Skeletal muscle tissue (tissue), 4 donors: Measurements from ENCODE around the gene PTBP1. TPM values are rescaled to one million over a fixed set of nuclear protein-coding genes. Genes with fewer than 3 reads are reported as not detected.
A peak's percentile ranks its signal among the peaks of the same experiment; 100 is the strongest.
"Not testable (repeated sequence)": the region's sequence is repeated elsewhere in the genome, so short reads cannot be mapped to it uniquely, and the experiment has no call there.

Experiments used
- H3K27ac ChIP-seq: one replicate; pipeline ENCODE4 v1.7.0; 2013; ENCODE audit warnings: mild to moderate bottlenecking, low read depth, low read length, inconsistent platforms
- H3K27me3 ChIP-seq, 3 donors: one replicate each; pipeline ENCODE4 v1.7.0; 2013; ENCODE audit warnings: low read length in 3 of 3; ENCODE audit not compliant: control insufficient read depth in 3 of 3, insufficient read depth in 3 of 3
- H3K36me3 ChIP-seq, 3 donors: one replicate each; pipeline ENCODE4 v1.7.0; 2013; ENCODE audit warnings: low read length in 3 of 3; ENCODE audit not compliant: control insufficient read depth in 3 of 3, insufficient read depth in 3 of 3
- H3K4me1 ChIP-seq, 3 donors: one replicate each; pipeline ENCODE4 v1.7.0; 2013; ENCODE audit warnings: low read length in 3 of 3, mild to moderate bottlenecking in 3 of 3; ENCODE audit not compliant: control insufficient read depth in 3 of 3, insufficient read depth in 3 of 3
- H3K4me3 ChIP-seq, 3 donors: one replicate each; pipeline ENCODE4 v1.7.0; 2013; ENCODE audit warnings: low read length in 3 of 3
- H3K9ac ChIP-seq, 3 donors: one replicate each; pipeline ENCODE4 v1.7.0; 2013; ENCODE audit warnings: low read length in 3 of 3, mild to moderate bottlenecking in 3 of 3, moderate library complexity in 2 of 3, low read depth in 1 of 3
- H3K9me3 ChIP-seq, 3 donors: one replicate each; pipeline ENCODE4 v1.7.0; 2013; ENCODE audit warnings: low read length in 3 of 3; ENCODE audit not compliant: control insufficient read depth in 3 of 3
- total RNA-seq: library from RNA; depleted of rRNA; stranded (reverse); fragments of >200 nt; gene quantifications from one replicate; pipeline ENCODE4 v1.2.3, GENCODE V29; 2014
- donor health status: Osteomylitis.

Gene PTBP1
- total RNA-seq, 1 donor from 2014 or later, result 50.1 TPM

DNA sequence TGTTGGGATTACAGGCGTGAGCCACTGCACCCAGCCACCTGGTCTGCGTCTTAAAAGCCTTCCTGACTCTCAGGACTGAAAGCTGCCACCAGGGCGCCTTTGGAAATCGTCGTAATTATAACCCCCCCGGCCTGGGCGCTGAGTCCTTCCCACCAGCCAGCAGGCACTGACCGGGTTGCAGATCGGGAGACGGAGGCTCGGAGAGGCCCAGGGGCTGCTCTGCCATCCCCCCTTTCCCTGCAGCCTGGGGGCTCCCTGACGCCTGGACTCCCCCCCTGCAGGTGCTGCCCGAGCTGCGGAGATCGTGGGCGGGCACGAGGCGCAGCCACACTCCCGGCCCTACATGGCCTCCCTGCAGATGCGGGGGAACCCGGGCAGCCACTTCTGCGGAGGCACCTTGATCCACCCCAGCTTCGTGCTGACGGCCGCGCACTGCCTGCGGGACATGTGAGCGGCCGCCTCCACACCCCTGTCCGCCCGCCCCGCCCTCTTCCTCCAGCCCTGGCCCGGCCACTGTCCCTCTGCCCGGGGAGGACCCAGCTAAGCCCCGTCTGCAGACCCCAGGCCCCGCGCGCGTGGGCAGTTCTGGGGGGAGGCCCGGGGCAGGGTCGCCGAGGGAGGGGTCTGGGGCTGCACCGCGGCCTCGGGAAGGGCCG lies 46.1 kb downstream of the PTBP1 start:
- no peaks in the 10 kb centered on the region for H3K36me3 ChIP-seq
- H3K27ac ChIP-seq, result no peak overlapping the region
- H3K9ac ChIP-seq, result no peak overlapping the region
- no peaks in the 10 kb centered on the region for H3K9me3 ChIP-seq
- H3K4me3 ChIP-seq, result no peak overlapping the region
- peaks cover 48 to 67% (median 53%) of the 10 kb centered on the region in 3 donors for H3K27me3 ChIP-seq
- peaks cover 4 to 10% (median 6%) of the 10 kb centered on the region in 3 donors for H3K4me1 ChIP-seq

DNA sequence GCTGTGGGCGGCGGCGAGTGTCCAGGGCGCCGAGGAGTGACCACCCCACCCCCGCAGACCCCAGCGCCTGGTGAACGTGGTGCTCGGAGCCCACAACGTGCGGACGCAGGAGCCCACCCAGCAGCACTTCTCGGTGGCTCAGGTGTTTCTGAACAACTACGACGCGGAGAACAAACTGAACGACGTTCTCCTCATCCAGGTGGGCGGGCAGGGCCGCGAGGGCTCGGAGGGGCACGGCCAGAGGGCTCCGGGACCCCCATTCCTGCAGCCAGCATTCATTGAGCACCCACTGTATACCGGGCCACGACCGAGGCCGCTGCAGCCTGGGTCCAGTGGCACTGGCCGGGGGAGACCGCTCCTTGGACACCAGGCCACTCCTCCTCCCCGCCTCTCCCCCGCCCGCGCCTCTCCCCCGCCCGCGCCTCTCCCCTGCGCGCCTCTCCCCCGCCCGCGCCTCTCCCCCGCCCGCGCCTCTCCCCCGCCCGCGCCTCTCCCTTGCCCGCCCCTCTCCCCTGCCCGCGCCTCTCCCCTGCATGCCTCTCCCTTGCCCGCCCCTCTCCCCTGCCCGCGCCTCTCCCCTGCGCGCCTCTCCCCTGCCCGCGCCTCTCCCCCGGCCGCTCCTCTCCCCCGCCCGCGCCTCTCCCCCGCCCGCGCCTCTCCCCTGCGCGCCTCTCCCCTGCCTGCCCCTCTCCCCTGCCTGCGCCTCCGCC lies 46.7 kb downstream of the PTBP1 start:
- Histone ChIP-seq H3K4me3 (no peak overlapping the region), H3K4me1 (peaks cover 2 to 8% (median 6%) of the 10 kb centered on the region in 3 donors), H3K9me3 (no peaks in the 10 kb centered on the region), H3K9ac (no peak overlapping the region), H3K27me3 (peaks cover 49 to 67% (median 50%) of the 10 kb centered on the region in 3 donors), H3K36me3 (no peaks in the 10 kb centered on the region), H3K27ac (no peak overlapping the region)

DNA sequence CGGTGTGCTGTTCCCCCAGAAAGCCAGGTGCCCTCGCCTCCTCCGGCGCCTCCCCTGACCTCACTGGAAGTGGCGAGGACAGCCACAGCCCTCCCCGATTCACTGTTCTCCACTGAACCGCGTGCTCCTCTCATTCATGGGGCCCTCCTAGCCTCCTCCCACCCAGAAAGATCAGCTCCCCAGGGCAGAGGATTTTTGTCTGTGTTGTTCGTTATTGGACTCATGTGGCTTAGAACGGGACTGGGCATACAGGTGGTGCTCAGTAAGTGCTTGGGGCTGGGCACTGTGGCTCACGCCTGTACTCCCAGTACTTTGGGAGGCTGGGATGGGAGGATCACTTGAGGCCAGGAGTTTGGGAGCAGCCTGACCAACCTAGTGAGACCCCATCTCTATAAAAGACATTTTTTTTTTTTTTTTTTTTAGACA lies 47.3 kb downstream of the PTBP1 start:
- no peak overlapping the region for H3K4me3 ChIP-seq
- H3K27me3 ChIP-seq, result peaks cover 48 to 65% (median 55%) of the 10 kb centered on the region in 3 donors
- no peak overlapping the region for H3K27ac ChIP-seq
- no peaks in the 10 kb centered on the region for H3K9me3 ChIP-seq
- no peak overlapping the region for H3K9ac ChIP-seq
- no peaks in the 10 kb centered on the region for H3K36me3 ChIP-seq
- H3K4me1 ChIP-seq, result peaks cover 2 to 7% (median 6%) of the 10 kb centered on the region in 3 donors

DNA sequence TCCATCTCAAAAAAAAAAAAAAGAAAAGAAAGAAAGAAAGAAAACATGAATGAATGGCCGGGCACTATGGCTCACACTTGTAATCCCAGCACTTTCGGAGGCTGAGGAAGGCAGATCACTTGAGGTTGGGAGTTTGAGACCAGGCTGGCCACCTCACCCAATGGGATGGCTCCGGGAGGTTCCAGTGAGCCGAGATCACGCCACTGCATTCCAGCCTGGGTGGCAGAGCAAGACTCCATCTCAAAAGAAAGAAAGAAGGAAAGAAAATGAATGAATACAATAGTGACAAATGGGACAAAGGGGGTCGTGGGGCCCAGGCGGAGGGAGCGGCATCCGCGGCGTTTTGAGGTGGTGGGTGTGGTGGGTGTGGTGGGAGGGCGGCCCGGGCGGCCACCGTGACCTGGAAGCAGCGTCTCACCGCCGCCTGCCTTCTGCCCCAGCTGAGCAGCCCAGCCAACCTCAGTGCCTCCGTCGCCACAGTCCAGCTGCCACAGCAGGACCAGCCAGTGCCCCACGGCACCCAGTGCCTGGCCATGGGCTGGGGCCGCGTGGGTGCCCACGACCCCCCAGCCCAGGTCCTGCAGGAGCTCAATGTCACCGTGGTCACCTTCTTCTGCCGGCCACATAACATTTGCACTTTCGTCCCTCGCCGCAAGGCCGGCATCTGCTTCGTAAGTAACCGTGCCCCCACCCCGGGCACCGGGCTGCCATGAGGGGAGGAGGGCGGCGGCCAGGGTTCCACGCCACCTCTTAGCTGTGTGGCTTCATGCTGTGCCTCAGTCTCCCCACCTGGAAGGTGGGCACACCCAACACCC lies 48.7 kb downstream of the PTBP1 start:
- Histone ChIP-seq H3K27me3 (peaks cover 45 to 65% (median 51%) of the 10 kb centered on the region in 3 donors), H3K9ac (no peak overlapping the region), H3K27ac (no peak overlapping the region), H3K9me3 (no peaks in the 10 kb centered on the region), H3K36me3 (no peaks in the 10 kb centered on the region), H3K4me1 (peaks cover 9 to 14% (median 13%) of the 10 kb centered on the region in 3 donors), H3K4me3 (no peak overlapping the region)

DNA sequence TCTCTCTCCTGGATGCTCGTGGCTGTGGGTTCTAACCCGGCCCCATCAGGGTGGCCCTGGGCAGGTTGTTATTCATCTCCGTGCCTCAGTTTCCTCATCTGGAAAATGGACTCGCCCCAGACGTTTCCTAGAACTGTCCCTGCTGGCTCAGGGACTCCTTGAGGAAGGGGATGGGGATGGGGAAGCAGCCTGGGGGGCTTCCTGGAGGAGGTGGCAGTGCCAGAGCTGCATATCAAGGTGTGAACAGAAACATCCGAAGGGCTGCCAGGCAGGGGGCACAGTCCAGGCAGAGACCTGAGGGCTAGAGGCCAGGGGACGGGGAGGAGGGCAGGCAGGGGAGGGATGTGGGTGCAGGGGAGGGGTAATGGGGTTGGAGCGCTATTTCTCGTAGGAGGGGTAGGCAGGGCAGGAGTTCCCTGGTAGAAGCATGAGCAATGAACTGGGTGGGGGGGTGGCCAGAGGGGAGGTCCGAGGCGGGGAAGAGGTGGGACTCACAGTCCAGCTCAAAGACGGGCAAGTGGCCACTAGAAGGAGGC lies 51.2 kb downstream of the PTBP1 start:
- Histone ChIP-seq H3K9ac (no peak overlapping the region), H3K9me3 (no peaks in the 10 kb centered on the region), H3K27ac (peak overlapping the region; percentile 65), H3K27me3 (peaks cover 54 to 66% (median 55%) of the 10 kb centered on the region in 3 donors), H3K36me3 (no peaks in the 10 kb centered on the region), H3K4me3 (no peak overlapping the region), H3K4me1 (peaks cover 12 to 16% (median 13%) of the 10 kb centered on the region in 3 donors)

DNA sequence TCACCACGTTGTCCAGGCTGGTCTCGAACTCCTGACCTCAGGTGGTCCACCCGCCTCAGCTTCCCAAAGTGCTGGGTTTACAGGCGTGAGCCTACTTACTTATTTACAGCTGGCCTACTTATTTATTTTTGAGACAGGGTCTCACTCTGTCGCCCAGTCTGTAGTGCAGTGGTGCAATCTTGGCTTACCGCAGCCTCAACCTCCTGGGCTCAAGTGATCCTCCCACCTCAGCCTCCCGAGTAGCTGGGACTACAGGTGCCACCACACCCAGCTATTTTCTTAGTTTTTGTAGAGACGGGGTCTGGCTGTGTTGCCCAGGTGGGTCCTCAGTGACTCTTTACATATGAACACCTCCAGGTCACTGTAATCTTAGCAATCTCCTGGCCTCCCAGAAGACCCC lies 51.9 kb downstream of the PTBP1 start:
- H3K36me3 ChIP-seq, H3K9me3 ChIP-seq, H3K9ac ChIP-seq, H3K4me3 ChIP-seq, H3K27ac ChIP-seq: not testable (repeated sequence)
- Histone ChIP-seq H3K27me3 (peaks cover 49 to 61% (median 51%) of the 10 kb centered on the region in 3 donors), H3K4me1 (peaks cover 10 to 16% (median 12%) of the 10 kb centered on the region in 3 donors)

DNA sequence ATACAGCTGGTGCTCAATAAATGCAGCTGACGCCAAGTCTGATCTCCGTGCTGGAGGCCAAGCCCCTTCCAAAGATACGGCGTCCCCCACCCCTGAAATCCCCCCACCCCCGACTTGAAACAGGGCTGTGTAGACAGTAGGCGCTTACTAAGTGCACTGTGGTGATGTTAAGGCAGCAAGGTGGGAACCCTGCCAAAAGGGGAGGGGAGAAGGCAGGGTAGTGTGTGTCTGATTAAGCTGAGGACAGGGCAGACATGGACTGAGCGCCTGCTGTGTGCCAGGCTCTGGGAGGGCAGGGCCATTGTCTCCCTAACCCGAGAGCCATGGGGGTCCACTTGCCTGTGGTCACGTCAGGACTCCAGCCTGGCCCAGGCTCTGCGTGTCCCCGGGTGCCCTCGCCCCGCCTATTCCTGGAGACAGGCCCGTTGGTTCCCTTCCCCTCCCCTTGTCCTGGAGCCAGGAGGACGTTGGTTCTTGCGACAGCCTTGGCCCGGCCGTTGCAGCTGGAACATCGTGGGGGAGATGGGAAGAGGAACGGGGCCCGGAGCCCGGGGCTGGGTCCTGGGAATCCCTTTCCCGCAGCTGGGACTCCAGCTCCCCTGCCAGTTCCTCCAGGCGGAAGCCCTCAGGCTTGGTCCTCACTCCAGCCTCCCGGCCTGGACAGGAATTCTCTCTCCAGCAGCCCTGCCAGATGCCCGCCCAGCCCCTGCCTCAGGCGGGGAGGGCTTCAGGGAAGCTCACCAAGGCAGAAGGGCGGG lies 53.1 kb downstream of the PTBP1 start:
- peaks cover 10 to 16% (median 12%) of the 10 kb centered on the region in 3 donors for H3K4me1 ChIP-seq
- peaks cover 50 to 64% (median 51%) of the 10 kb centered on the region in 3 donors for H3K27me3 ChIP-seq
- no peaks in the 10 kb centered on the region for H3K36me3 ChIP-seq
- peak overlapping the region in 1 of 3 donors; percentile 49 for H3K4me3 ChIP-seq
- H3K9ac ChIP-seq, result peak overlapping the region in 1 of 3 donors; percentile 60
- H3K27ac ChIP-seq, result peak overlapping the region; percentile 61
- no peaks in the 10 kb centered on the region for H3K9me3 ChIP-seq

DNA sequence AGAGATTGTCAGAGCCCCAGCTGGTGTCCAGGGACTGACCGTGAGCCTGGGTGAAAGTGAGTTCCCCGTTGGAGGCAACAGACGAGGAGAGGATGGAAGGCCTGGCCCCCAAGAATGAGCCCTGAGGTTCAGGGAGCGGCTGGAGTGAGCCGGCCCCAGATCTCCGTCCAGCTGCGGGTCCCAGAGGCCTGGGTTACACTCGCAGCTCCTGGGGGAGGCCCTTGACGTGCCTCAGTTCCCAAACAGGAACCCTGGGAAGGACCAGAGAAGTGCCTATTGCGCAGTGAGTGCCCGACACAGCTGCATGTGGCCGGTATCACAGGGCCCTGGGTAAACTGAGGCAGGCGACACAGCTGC lies 53.7 kb downstream of the PTBP1 start:
- Histone ChIP-seq H3K9me3 (no peaks in the 10 kb centered on the region), H3K4me3 (peak overlapping the region in 1 of 3 donors; percentile 49), H3K36me3 (no peaks in the 10 kb centered on the region), H3K27ac (peak overlapping the region; percentile 61), H3K4me1 (peaks cover 10 to 16% (median 12%) of the 10 kb centered on the region in 3 donors), H3K9ac (peak overlapping the region in 1 of 3 donors; percentile 60), H3K27me3 (peaks cover 51 to 64% (median 53%) of the 10 kb centered on the region in 3 donors)
